Chondrocyte (in vitro differentiated cells): Measurements from ENCODE around the gene DNAJB13. TPM values are rescaled to one million over a fixed set of nuclear protein-coding genes. Genes with fewer than 3 reads are reported as not detected.

Experiments
- DNase-seq: peaks from one replicate; pipeline ENCODE4 v3.0.0; 2021; ENCODE audit warnings: mixed read lengths, low spot score
- H3K27ac Mint-ChIP-seq: one replicate; pipeline ENCODE4 v1.8.0; 2021; ENCODE audit warnings: mild to moderate bottlenecking, moderate library complexity, mixed read lengths; ENCODE audit not compliant: unreplicated experiment
- H3K27me3 Mint-ChIP-seq: 2 replicates; pipeline ENCODE4 v1.8.0; 2021; ENCODE audit warnings: low read depth, mixed read lengths
- H3K36me3 Mint-ChIP-seq: 2 replicates; pipeline ENCODE4 v1.8.0; 2021; ENCODE audit warnings: low read depth, mixed read lengths
- H3K4me1 Mint-ChIP-seq: 2 replicates; pipeline ENCODE4 v1.8.0; 2021; ENCODE audit warnings: low read depth, mild to moderate bottlenecking, mixed read lengths
- H3K4me3 Mint-ChIP-seq: one replicate; pipeline ENCODE4 v1.8.0; 2021; ENCODE audit warnings: mild to moderate bottlenecking, moderate library complexity, mixed read lengths; ENCODE audit not compliant: unreplicated experiment
- H3K9me3 Mint-ChIP-seq: 2 replicates; pipeline ENCODE4 v1.8.0; 2021; ENCODE audit warnings: low read depth, mixed read lengths
- total RNA-seq: library from RNA; stranded (reverse); gene quantifications from 3 replicates; pipeline ENCODE4 v1.2.1, GENCODE V29; 2021
- TF ChIP-seq, protein P1 (sequence below): fragments of 200-600 bp; sonication (generic); IDR thresholded peaks from 2 replicates; pipeline ENCODE4 v1.5.0; 2021; ENCODE audit warnings: antibody characterized with exemption, mild to moderate bottlenecking, moderate library complexity

Gene DNAJB13
- total RNA-seq, 1 donor from 2014 or later = not detected

GRCh38 chr11:74012074-74012809 is 61.4 kb downstream of the DNAJB13 start:
- peaks cover 12% of the 10 kb centered on the region for H3K4me1 Mint-ChIP-seq
- DNase-seq = no peak
- no peak overlapping the region for H3K27ac Mint-ChIP-seq
- H3K9me3 Mint-ChIP-seq = no peaks in the 10 kb centered on the region
- H3K36me3 Mint-ChIP-seq = peaks cover 17% of the 10 kb centered on the region
- TF ChIP-seq, protein P1, sequence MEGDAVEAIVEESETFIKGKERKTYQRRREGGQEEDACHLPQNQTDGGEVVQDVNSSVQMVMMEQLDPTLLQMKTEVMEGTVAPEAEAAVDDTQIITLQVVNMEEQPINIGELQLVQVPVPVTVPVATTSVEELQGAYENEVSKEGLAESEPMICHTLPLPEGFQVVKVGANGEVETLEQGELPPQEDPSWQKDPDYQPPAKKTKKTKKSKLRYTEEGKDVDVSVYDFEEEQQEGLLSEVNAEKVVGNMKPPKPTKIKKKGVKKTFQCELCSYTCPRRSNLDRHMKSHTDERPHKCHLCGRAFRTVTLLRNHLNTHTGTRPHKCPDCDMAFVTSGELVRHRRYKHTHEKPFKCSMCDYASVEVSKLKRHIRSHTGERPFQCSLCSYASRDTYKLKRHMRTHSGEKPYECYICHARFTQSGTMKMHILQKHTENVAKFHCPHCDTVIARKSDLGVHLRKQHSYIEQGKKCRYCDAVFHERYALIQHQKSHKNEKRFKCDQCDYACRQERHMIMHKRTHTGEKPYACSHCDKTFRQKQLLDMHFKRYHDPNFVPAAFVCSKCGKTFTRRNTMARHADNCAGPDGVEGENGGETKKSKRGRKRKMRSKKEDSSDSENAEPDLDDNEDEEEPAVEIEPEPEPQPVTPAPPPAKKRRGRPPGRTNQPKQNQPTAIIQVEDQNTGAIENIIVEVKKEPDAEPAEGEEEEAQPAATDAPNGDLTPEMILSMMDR = no peak
- no peak overlapping the region for H3K4me3 Mint-ChIP-seq
- H3K27me3 Mint-ChIP-seq = no peaks in the 10 kb centered on the region

DNA sequence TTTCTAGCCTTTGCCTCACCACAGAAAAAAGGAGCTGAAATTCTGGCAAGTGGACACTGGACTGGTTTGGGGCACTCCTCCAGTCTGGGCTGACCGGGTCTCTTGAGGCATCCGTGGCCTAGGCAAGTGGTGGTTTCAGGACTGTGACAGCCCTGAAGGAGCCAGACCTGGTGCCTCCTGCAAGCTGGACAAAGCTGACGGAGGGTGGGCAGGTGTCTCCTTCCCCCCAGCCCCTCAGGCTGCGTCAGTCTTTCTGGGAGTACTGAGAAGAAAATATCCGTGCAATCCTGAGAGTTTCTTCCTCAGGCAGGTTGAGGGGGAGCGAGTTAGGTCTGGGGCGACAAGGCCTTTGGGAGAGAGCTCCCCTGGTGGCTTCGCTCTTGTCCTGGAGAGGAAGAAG is 62.3 kb downstream of the DNAJB13 start:
- no peak overlapping the region for H3K4me3 Mint-ChIP-seq
- H3K27ac Mint-ChIP-seq = no peak overlapping the region
- no peak for DNase-seq
- no peaks in the 10 kb centered on the region for H3K27me3 Mint-ChIP-seq
- H3K4me1 Mint-ChIP-seq = peaks cover 13% of the 10 kb centered on the region
- no peaks in the 10 kb centered on the region for H3K9me3 Mint-ChIP-seq
- TF ChIP-seq, protein P1 = no peak
- H3K36me3 Mint-ChIP-seq = peaks cover 18% of the 10 kb centered on the region

- Mint-ChIP-seq H3K4me1 (peaks cover 21% of the 10 kb centered on the region), H3K36me3 (peaks cover 18% of the 10 kb centered on the region), H3K9me3 (no peaks in the 10 kb centered on the region), H3K27ac (no peak overlapping the region), H3K4me3 (no peak overlapping the region), H3K27me3 (no peaks in the 10 kb centered on the region)
- DNase-seq = no peak
- TF ChIP-seq, protein P1 = no peak
Measured at GRCh38 chr11:74014880-74015279, 64.1 kb downstream of the DNAJB13 start.

GRCh38 chr11:74015919-74016684 is 65.3 kb downstream of the DNAJB13 start:
- no peaks in the 10 kb centered on the region for H3K27me3 Mint-ChIP-seq
- H3K27ac Mint-ChIP-seq = no peak overlapping the region
- H3K9me3 Mint-ChIP-seq = no peaks in the 10 kb centered on the region
- TF ChIP-seq, protein P1 = no peak
- H3K4me1 Mint-ChIP-seq = peaks cover 21% of the 10 kb centered on the region
- no peak for DNase-seq
- no peak overlapping the region for H3K4me3 Mint-ChIP-seq
- H3K36me3 Mint-ChIP-seq = peaks cover 18% of the 10 kb centered on the region

DNA sequence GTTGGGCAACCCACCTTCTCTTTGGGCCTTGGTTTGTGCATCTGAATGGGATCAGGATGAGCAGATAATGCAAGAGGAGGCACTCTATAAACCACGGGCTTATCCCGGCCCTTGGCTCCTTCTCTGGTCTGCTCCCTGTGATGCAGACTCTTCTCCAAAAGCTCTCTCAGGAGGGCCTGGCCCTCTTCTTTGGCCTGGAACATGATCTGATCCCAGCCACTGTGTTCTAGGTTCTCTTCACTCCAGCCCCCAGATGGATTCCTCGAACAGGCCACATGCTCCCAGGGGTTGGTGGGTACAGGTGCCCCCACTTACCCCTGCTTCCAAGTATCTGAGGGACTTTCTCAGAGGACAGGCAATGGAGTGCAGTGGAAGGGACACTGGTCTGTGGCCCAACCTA is 66.8 kb downstream of the DNAJB13 start:
- Mint-ChIP-seq H3K9me3 (no peaks in the 10 kb centered on the region), H3K36me3 (peaks cover 12% of the 10 kb centered on the region), H3K4me1 (peaks cover 16% of the 10 kb centered on the region), H3K4me3 (no peak overlapping the region), H3K27me3 (no peaks in the 10 kb centered on the region), H3K27ac (no peak overlapping the region)
- TF ChIP-seq, protein P1 = no peak
- DNase-seq = no peak
